CD4-positive, alpha-beta T cell (primary cell): Measurements from ENCODE around the gene HFE. TPM values are rescaled to one million over a fixed set of nuclear protein-coding genes. Genes with fewer than 3 reads are reported as not detected.
A peak's percentile ranks its signal among the peaks of the same experiment; 100 is the strongest.

ENCODE experiments used
- ATAC-seq: fragments of 200-7000 bp; cut with Tn5 transposase; one replicate; pipeline ENCODE4 v1.10.0; 2022; ENCODE audit warnings: mild to moderate bottlenecking; ENCODE audit not compliant: poor library complexity
- CTCF ChIA-PET: fragments of 350-600 bp; sonication (Branson Sonifier 250); formaldehyde crosslinking; loops from one replicate; lab custom pipeline; 2021; ENCODE audit warnings: antibody characterized with exemption, inconsistent platforms; lab: Charles Lee
- POLR2A ChIA-PET: fragments of 350-600 bp; sonication (Branson Sonifier 250); formaldehyde crosslinking; loops from one replicate; lab custom pipeline; 2021; ENCODE audit warnings: antibody characterized with exemption, inconsistent platforms; lab: Charles Lee
- DNase-seq, 14 experiments: peaks; one replicate each; pipeline ENCODE4 v3.0.0-alpha.2; 2013 to 2020; ENCODE audit warnings: mixed read lengths in 2 of 14
- H3K27ac ChIP-seq, 2 donors: one replicate each; pipeline versions ENCODE4 v1.5.1 to v1.7.0; 2013; ENCODE audit warnings: low read length in 2 of 2, low read depth in 1 of 2, mild to moderate bottlenecking in 1 of 2
- H3K27me3 ChIP-seq, 2 experiments: 1 replicate in 1 of 2; 2 replicates in 1 of 2; pipeline versions ENCODE4 v1.6.1 to v1.7.0; 2013; ENCODE audit warnings: low read length in 2 of 2, control low read depth in 1 of 2, mild to moderate bottlenecking in 1 of 2, moderate library complexity in 1 of 2; ENCODE audit not compliant: insufficient read depth in 2 of 2, control insufficient read depth in 1 of 2
- H3K36me3 ChIP-seq: one replicate; pipeline ENCODE4 v1.6.1; 2013; ENCODE audit warnings: low read length, control low read depth; ENCODE audit not compliant: insufficient read depth
- H3K4me1 ChIP-seq: one replicate; pipeline ENCODE4 v1.6.1; 2013; ENCODE audit warnings: low read length, control low read depth; ENCODE audit not compliant: insufficient read depth
- H3K4me3 ChIP-seq: one replicate; pipeline ENCODE4 v1.5.1; 2013; ENCODE audit warnings: mild to moderate bottlenecking, low read length, moderate library complexity
- H3K9me3 ChIP-seq, 2 experiments: 1 replicate in 1 of 2; 2 replicates in 1 of 2; pipeline versions ENCODE4 v1.6.1 to v1.7.0; 2013; ENCODE audit warnings: low read length in 2 of 2, mild to moderate bottlenecking in 2 of 2, control low read depth in 1 of 2, moderate library complexity in 1 of 2; ENCODE audit not compliant: control insufficient read depth in 1 of 2, insufficient read depth in 1 of 2
- H3K27ac Mint-ChIP-seq: one replicate; pipeline ENCODE4 v1.8.0; 2020; ENCODE audit warnings: mixed read lengths
- H3K27me3 Mint-ChIP-seq: one replicate; pipeline ENCODE4 v1.8.0; 2021; ENCODE audit warnings: mixed read lengths
- H3K36me3 Mint-ChIP-seq: one replicate; pipeline ENCODE4 v1.8.0; 2021; ENCODE audit warnings: low read depth, mixed read lengths
- H3K4me1 Mint-ChIP-seq: one replicate; pipeline ENCODE4 v1.8.0; 2021; ENCODE audit warnings: low read depth, mixed read lengths
- H3K4me3 Mint-ChIP-seq: one replicate; pipeline ENCODE4 v1.8.0; 2020; ENCODE audit warnings: mild to moderate bottlenecking, mixed read lengths
- H3K9me3 Mint-ChIP-seq: one replicate; pipeline ENCODE4 v1.8.0; 2020; ENCODE audit warnings: mixed read lengths
- CTCF ChIP-seq: fragments of 200-600 bp; IDR thresholded peaks from one replicate; pipeline ENCODE4 v1.8.0; 2022; ENCODE audit warnings: antibody characterized with exemption, mild to moderate bottlenecking
- intact Hi-C, 2 experiments: fragments of 100-400 bp; cut with DNase I in 1 of 2; cut with micrococcal nuclease in 1 of 2; formaldehyde crosslinking; loops; one replicate each; pipeline versions ENCODE4 v1.15.1 to v1.9.0; 2023 to 2025; cut with DNase I, micrococcal nuclease
- total RNA-seq, 174 experiments: library from RNA in 2 of 174; stranded (reverse) in 2 of 174; gene quantifications; one replicate each; pipeline ENCODE4 v1.2.3 and lab custom pipeline; 2021 to 2026

Gene HFE
- total RNA-seq, 2 experiments from 2014 or later = 0.08 to 0.28 TPM

DNA sequence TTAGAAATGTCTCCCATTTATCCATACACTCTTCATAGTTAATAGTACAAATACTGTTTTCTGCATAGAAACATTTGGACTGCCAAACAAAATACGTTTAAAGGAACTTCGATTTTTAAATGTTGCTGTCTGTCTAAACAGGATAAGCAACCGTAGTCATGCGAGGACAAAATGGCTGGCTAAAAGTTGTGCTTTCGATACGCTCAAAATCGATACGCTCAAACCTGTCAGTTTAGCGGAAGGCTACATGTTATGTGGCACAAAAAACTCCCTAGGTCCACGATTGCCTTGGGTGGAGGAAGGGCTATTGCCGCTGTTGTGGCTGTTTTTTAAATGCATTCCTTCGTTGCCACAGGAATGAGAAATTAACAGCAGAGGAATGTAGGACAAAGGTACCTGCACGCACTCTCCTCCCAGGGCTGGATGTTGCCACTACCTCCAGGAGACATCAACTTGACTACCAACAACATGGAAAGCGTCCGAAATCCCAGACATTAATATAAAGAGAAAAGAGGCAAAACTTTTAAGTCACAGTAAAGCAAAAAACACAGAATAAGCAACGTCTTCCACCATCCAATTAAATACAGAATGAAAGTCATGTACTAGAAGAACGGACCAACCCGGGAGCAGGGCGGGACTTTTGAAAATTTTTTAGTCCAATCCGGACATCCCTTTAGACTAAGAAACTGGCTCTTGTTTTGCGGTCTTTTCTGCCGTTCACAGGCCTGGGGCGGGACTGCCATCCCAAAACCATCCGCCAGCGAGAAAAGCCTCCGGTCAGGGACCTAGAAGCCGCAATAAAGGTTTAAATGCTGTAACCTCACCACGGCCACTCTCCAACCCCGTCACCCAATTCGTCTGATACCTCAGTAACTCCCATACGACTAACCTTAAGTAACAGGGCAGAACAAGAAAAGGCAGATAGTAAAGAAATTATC lies 32.2 kb upstream of the HFE start:
- Histone ChIP-seq H3K9me3 (peaks cover 0 to 6% of the 10 kb centered on the region in 2 experiments), H3K36me3 (no peaks in the 10 kb centered on the region), H3K27me3 (no peaks in the 10 kb centered on the region), H3K4me3 (peak overlapping the region; percentile 89), H3K4me1 (peaks cover 29% of the 10 kb centered on the region), H3K27ac (peak overlapping the region; percentile 81)
- ATAC-seq (peak; percentile 71), DNase-seq (peak; percentile 68 to 97 (median 80))
- TF ChIP-seq CTCF = no peak
- Mint-ChIP-seq H3K9me3 (no peaks in the 10 kb centered on the region), H3K36me3 (peaks cover 23% of the 10 kb centered on the region), H3K27ac (peak overlapping the region; percentile 96), H3K4me1 (peaks cover 28% of the 10 kb centered on the region), H3K4me3 (peak overlapping the region; percentile 97), H3K27me3 (no peaks in the 10 kb centered on the region)
- CTCF ChIA-PET = interaction anchor here (1.6 to 2.2 kb wide), 2 partner anchors 29 to 32 kb away, joined by 4 to 11 read pairs; a partner anchor contains a TSS
- intact Hi-C loops = loop anchor here in 1 of 2 experiments (1.0 to 10.0 kb wide), 5 partner anchors 10 to 540 kb away; partner anchors contain the start of gene ABT1
- POLR2A ChIA-PET = interaction anchor here (0.7 to 7.2 kb wide), 43 partner anchors 9 to 1838 kb away, joined by 3 to 380 read pairs (median 13); partner anchors contain the start of gene HFE

GRCh38 chr6:26055719-26056582 lies 31.3 kb upstream of the HFE start:
- POLR2A ChIA-PET = interaction anchor here (0.6 to 7.2 kb wide), 43 partner anchors 8 to 1837 kb away, joined by 3 to 380 read pairs (median 12); partner anchors contain the start of gene HFE
- Mint-ChIP-seq H3K4me3 (peak overlapping the region; percentile 97), H3K9me3 (no peaks in the 10 kb centered on the region), H3K27me3 (no peaks in the 10 kb centered on the region), H3K36me3 (peaks cover 23% of the 10 kb centered on the region), H3K27ac (peak overlapping the region; percentile 96), H3K4me1 (peaks cover 28% of the 10 kb centered on the region)
- Histone ChIP-seq H3K27ac (peak overlapping the region; percentile 81), H3K9me3 (peaks cover 0 to 6% of the 10 kb centered on the region in 2 experiments), H3K4me3 (peak overlapping the region; percentile 89), H3K36me3 (no peaks in the 10 kb centered on the region), H3K27me3 (no peaks in the 10 kb centered on the region), H3K4me1 (peaks cover 29% of the 10 kb centered on the region)
- no peak for TF ChIP-seq CTCF
- intact Hi-C loops = loop anchor here in 1 of 2 experiments (1.0 to 10.0 kb wide), 6 partner anchors 11 to 539 kb away; partner anchors contain the start of gene ABT1
- peak; percentile 72 for ATAC-seq
- DNase-seq = peak; percentile 75 to 96 (median 87)
- CTCF ChIA-PET = interaction anchor here (1.6 to 2.2 kb wide), 2 partner anchors 30 to 33 kb away, joined by 4 to 11 read pairs; a partner anchor contains a TSS
